ENCODE results near the gene TMEM116.

DNA sequence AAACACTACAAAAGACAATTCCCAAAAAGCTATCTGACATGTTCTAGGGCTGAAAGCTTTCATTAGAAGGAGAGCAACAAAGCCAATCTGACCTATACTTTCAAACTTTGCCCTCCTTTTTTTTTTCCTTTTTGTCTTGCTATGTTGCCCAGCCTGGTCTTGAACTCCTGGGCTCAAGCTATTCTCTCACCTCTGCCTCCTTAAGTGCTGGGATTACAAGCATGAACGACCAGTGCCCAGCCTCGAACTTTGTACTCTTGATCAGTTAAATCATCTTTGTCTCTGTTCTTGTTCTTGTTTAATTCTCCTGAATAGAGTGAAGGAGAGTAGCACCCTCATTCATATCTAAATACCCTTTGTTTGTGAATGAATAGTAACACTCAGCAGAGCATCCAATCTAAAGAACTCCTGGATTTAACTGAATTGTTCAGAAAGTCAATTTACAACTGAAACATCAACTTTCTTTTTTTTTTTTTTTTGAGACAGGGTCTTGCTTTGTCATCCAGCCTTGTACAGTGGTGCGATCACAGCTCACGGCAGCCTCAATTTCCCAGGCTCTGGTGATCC lies 22.3 kb upstream of the TMEM116 start:
- TF ChIP-seq, protein P1, sequence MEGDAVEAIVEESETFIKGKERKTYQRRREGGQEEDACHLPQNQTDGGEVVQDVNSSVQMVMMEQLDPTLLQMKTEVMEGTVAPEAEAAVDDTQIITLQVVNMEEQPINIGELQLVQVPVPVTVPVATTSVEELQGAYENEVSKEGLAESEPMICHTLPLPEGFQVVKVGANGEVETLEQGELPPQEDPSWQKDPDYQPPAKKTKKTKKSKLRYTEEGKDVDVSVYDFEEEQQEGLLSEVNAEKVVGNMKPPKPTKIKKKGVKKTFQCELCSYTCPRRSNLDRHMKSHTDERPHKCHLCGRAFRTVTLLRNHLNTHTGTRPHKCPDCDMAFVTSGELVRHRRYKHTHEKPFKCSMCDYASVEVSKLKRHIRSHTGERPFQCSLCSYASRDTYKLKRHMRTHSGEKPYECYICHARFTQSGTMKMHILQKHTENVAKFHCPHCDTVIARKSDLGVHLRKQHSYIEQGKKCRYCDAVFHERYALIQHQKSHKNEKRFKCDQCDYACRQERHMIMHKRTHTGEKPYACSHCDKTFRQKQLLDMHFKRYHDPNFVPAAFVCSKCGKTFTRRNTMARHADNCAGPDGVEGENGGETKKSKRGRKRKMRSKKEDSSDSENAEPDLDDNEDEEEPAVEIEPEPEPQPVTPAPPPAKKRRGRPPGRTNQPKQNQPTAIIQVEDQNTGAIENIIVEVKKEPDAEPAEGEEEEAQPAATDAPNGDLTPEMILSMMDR (IDR thresholded peaks at IDR 0.05) = no peak
- TF ChIP-seq POLR2A (IDR thresholded peaks at IDR 0.05) = no peak

Measured in heart left ventricle (tissue), 13 donors.